Type B pancreatic cell (in vitro differentiated cells): Measurements from ENCODE around the gene NHLRC4. TPM values are rescaled to one million over a fixed set of nuclear protein-coding genes. Genes with fewer than 3 reads are reported as not detected.
"Not testable (repeated sequence)": the region's sequence is repeated elsewhere in the genome, so short reads cannot be mapped to it uniquely, and the experiment has no call there.

Experiments used
- DNase-seq: peaks from one replicate; pipeline ENCODE4 v3.0.0; 2021; ENCODE audit warnings: mixed read lengths; ENCODE audit not compliant: unreplicated experiment; ENCODE audit errors: extremely low spot score
- H3K27ac Mint-ChIP-seq: 2 replicates; pipeline ENCODE4 v1.8.0; 2021; ENCODE audit warnings: mild to moderate bottlenecking, mixed read lengths
- H3K27me3 Mint-ChIP-seq: 2 replicates; pipeline ENCODE4 v1.8.0; 2021; ENCODE audit warnings: mixed read lengths
- H3K36me3 Mint-ChIP-seq: 2 replicates; pipeline ENCODE4 v1.8.0; 2021; ENCODE audit warnings: mixed read lengths
- H3K4me1 Mint-ChIP-seq: one replicate; pipeline ENCODE4 v1.8.0; 2021; ENCODE audit warnings: mixed read lengths; ENCODE audit not compliant: unreplicated experiment
- H3K4me3 Mint-ChIP-seq: 2 replicates; pipeline ENCODE4 v1.8.0; 2021; ENCODE audit warnings: mild to moderate bottlenecking, mixed read lengths
- H3K9me3 Mint-ChIP-seq: 2 replicates; pipeline ENCODE4 v1.8.0; 2021; ENCODE audit warnings: mixed read lengths
- total RNA-seq: library from RNA; stranded (reverse); gene quantifications from 2 replicates; pipeline ENCODE4 v1.2.1, GENCODE V29; 2021; ENCODE audit warnings: low replicate concordance
- TF ChIP-seq, protein P1 (sequence below): fragments of 200-600 bp; sonication (generic); conservative IDR thresholded peaks from 2 replicates; pipeline ENCODE4 v1.5.0; 2021; ENCODE audit warnings: antibody characterized with exemption, mild to moderate bottlenecking

Gene NHLRC4
- total RNA-seq, 1 donor from 2014 or later, result 1.4 TPM

DNA sequence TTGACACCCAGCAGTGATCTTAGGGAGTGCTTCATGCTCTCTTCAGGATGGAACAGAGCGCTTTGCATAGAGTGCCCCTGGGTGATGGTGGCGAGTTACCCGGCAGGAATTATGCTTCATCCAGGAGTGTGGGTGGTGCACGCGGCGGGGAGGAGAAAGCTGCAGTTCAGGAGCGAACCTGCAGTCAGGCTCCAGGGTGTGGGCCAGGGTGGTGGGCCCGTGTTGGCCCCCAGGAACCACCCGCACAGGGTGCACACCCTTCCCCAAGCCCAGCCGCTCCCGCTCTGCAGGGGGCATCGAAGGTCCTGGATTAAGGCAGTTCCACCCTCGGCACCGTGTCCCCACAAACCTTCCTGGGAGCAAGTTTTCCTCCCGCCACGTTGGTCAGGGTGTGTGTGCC, 27.0 kb downstream of the NHLRC4 start:
- DNase-seq, result no peak
- Mint-ChIP-seq H3K27me3 (no peaks in the 10 kb centered on the region), H3K4me1 (peaks cover 26% of the 10 kb centered on the region), H3K4me3 (peak overlapping the region; percentile 91), H3K27ac (peak overlapping the region; percentile 90), H3K36me3 (peaks cover 13% of the 10 kb centered on the region), H3K9me3 (no peaks in the 10 kb centered on the region)
- TF ChIP-seq, protein P1, sequence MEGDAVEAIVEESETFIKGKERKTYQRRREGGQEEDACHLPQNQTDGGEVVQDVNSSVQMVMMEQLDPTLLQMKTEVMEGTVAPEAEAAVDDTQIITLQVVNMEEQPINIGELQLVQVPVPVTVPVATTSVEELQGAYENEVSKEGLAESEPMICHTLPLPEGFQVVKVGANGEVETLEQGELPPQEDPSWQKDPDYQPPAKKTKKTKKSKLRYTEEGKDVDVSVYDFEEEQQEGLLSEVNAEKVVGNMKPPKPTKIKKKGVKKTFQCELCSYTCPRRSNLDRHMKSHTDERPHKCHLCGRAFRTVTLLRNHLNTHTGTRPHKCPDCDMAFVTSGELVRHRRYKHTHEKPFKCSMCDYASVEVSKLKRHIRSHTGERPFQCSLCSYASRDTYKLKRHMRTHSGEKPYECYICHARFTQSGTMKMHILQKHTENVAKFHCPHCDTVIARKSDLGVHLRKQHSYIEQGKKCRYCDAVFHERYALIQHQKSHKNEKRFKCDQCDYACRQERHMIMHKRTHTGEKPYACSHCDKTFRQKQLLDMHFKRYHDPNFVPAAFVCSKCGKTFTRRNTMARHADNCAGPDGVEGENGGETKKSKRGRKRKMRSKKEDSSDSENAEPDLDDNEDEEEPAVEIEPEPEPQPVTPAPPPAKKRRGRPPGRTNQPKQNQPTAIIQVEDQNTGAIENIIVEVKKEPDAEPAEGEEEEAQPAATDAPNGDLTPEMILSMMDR, result no peak

- H3K4me3 Mint-ChIP-seq, result no peak overlapping the region
- no peak for DNase-seq
- H3K4me1 Mint-ChIP-seq, result peaks cover 26% of the 10 kb centered on the region
- no peak overlapping the region for H3K27ac Mint-ChIP-seq
- H3K27me3 Mint-ChIP-seq, result no peaks in the 10 kb centered on the region
- TF ChIP-seq, protein P1, result no peak
- H3K9me3 Mint-ChIP-seq, result no peaks in the 10 kb centered on the region
- peaks cover 13% of the 10 kb centered on the region for H3K36me3 Mint-ChIP-seq
Measured at GRCh38 chr16:595094-595528, 28.3 kb downstream of the NHLRC4 start.

DNA sequence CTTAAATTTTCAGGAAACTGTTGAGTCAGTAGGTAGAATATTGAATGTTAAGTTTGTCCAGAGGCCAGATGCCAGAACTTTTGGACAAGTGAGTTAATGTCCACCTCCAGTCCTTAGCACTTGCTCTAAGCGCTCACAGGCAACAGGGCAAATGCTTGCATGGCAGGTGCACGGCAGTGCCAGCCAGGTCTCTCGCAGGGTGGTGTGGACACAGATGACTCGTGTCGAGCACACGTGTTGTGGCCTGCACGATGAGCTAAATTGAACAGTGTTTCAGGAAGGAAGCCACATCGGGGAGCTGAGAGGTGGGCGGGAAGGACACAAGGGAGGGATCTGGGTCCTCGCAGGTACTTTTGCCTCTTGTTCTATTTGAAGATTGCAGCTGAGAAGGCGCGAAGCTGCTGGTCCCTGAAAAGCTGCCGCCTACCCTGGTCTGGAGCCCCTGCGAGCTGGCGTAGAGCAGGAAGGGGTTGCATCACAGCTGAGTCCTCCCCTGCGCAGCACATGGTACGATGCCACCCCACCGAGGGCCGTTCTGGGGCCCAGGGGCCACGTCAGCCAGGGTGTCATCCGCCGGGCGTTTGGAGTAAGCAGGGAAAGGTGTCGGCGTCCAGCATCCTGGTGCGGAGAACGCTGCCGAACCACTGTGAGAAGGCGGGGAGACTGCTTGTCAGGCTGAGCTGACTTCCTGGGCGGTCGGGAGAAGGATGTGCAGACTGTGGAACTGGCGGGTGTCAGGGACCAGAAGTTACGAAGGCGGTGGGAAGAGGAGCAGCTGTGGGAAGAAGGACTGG, 29.3 kb downstream of the NHLRC4 start:
- Mint-ChIP-seq H3K27ac (peak overlapping the region; percentile 39), H3K36me3 (peaks cover 9% of the 10 kb centered on the region), H3K27me3 (no peaks in the 10 kb centered on the region), H3K4me1 (peaks cover 20% of the 10 kb centered on the region), H3K4me3 (no peak overlapping the region), H3K9me3 (no peaks in the 10 kb centered on the region)
- DNase-seq, result no peak
- TF ChIP-seq, protein P1, result no peak

- no peak overlapping the region for H3K4me3 Mint-ChIP-seq
Measured at GRCh38 chr16:596736-597060, 29.9 kb downstream of the NHLRC4 start.

GRCh38 chr16:597655-598054, 30.9 kb downstream of the NHLRC4 start:
- not testable (repeated sequence) for H3K36me3 Mint-ChIP-seq, H3K9me3 Mint-ChIP-seq, DNase-seq, H3K27me3 Mint-ChIP-seq, H3K4me3 Mint-ChIP-seq, H3K27ac Mint-ChIP-seq
- peaks cover 13% of the 10 kb centered on the region for H3K4me1 Mint-ChIP-seq

More at GRCh38 chr16:596736-597060, 29.9 kb downstream of the NHLRC4 start:
- DNase-seq, result no peak
- Mint-ChIP-seq H3K9me3 (no peaks in the 10 kb centered on the region), H3K27ac (peak overlapping the region; percentile 39), H3K4me1 (peaks cover 18% of the 10 kb centered on the region), H3K27me3 (no peaks in the 10 kb centered on the region), H3K36me3 (peaks cover 9% of the 10 kb centered on the region)
- TF ChIP-seq, protein P1, result no peak

DNA sequence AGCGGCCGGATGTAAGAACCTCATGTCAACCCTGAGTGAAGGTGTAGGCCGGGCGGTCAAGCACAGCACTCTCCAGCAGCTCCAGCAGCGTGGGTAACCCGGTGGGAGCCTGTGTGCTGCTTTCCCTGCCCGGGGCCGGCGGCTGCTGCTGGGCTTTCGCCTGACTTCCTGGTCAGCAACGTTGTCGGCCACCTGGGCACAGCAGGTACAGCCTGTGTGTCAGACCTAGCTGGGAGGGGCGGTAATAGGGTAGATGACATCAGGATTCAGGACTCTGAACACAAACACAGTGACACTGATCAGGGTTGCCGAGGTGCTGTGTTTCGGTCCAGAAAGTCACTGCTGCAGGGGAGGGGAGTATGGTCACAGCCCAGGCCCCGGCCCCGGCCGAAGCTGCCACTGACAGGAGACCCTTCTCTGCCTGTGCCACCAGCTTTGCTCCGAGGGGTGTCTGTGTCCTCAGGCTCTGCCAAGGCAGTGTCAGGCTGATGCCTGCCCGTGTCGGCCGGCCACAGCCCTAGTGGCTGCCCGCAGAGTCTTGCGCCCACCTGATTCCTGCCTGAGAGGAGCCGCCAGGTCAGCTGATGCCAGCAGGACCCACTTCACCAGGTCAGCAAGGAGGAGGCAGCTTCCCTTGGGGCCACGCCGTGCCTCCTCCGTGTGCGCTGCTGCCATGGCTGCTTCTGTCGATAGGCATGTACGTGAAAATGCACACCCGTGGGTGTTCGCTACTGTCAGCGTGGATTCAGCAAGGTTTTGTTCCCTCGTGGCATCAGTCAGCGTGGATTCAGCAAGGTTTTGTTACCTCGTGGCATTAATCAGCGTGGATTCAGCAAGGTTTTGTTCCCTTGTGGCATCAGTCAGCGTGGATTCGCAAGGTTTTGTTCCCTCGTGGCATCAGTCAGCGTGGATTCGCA, 32.3 kb downstream of the NHLRC4 start:
- TF ChIP-seq, protein P1, result no peak
- peaks cover 13% of the 10 kb centered on the region for H3K36me3 Mint-ChIP-seq
- H3K27me3 Mint-ChIP-seq, result no peaks in the 10 kb centered on the region
- peaks cover 10% of the 10 kb centered on the region for H3K4me1 Mint-ChIP-seq
- DNase-seq, result no peak
- no peak overlapping the region for H3K4me3 Mint-ChIP-seq
- no peaks in the 10 kb centered on the region for H3K9me3 Mint-ChIP-seq
- no peak overlapping the region for H3K27ac Mint-ChIP-seq
